ENCODE data around the gene LRFN2. TPM values are rescaled to one million over a fixed set of nuclear protein-coding genes. Genes with fewer than 3 reads are reported as not detected.

LRFN2 gene
- total and polyA plus RNA-seq, 2 of the 8 experiments (the other 6 are each of a cell fraction or from before 2014, with no cell fraction given) = 2.3 TPM

DNA sequence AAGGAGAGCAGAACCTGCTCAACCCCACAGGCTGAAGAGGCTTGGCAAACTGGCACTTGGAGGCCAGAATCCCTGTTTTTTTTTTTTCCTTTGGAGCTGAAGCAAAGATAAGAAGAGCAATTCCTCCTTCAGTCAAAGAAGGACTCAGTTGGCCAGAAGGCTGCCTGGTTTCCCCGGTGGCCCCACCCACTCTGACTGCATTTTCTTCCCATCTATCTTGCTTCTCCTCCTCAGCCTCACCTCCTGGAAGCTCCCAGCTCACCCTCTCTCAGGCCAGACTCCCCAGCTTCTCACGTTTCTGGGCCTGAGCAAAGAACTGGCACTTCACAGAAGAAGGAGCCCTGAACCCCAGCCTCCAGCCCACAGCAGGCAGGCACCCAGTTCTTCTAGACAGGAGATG is 2.4 kb downstream of the LRFN2 start (continued):
- TF ChIP-seq, protein P1, sequence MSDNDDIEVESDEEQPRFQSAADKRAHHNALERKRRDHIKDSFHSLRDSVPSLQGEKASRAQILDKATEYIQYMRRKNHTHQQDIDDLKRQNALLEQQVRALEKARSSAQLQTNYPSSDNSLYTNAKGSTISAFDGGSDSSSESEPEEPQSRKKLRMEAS (IDR thresholded peaks at IDR 0.05) = no peak
- TF ChIP-seq GABPA (IDR thresholded peaks at IDR 0.05; ENCODE audit: borderline replicate concordance, insufficient read depth, low read length) (no peak), PHF8 (conservative IDR thresholded peaks at IDR 0.05; ENCODE audit: low read depth, low read length) (no peak), RAD21 (IDR thresholded peaks at IDR 0.05 in 1 of 2, conservative IDR thresholded peaks at IDR 0.05 in 1 of 2; ENCODE audit: low read depth in 2 of 2, low read length in 2 of 2) (no peak), JUND (IDR thresholded peaks at IDR 0.05; ENCODE audit: low read length) (no peak)

Data from H1 (cell line).